ENCODE results near the gene GRK4.

The GRK4 gene

GRCh38 chr4:2939383-2940243 lies 23.8 kb upstream of the GRK4 start:
- Histone ChIP-seq H3K9me2 (replicated peaks; ENCODE audit: insufficient read depth, low read length) (no peaks in the 10 kb centered on the region), H2AFZ (ENCODE audit: low read depth, low read length, severe bottlenecking) (no peak overlapping the region), H3K9me3 (ENCODE audit: insufficient read depth, low read length) (no peaks in the 10 kb centered on the region), H3F3A (ENCODE audit: insufficient read depth) (peaks cover 13% of the 10 kb centered on the region), H3K9ac (ENCODE audit: low read length) (no peak overlapping the region), H3K27me3 (ENCODE audit: low read length) (no peaks in the 10 kb centered on the region), H4K20me1 (ENCODE audit: low read depth, low read length) (no peaks in the 10 kb centered on the region), H3K4me3 (ENCODE audit: insufficient read depth, low read length, poor library complexity, severe bottlenecking) (no peak overlapping the region), H3K27ac (ENCODE audit: low read depth, low read length) (no peak overlapping the region), H3K4me2 (ENCODE audit: low read depth, low read length, poor library complexity, severe bottlenecking) (no peak overlapping the region), H3K79me2 (ENCODE audit: insufficient read depth, low read length) (peaks cover 6% of the 10 kb centered on the region; the same call in 1 of the 2 replicates), H3K36me3 (ENCODE audit: low read length) (peaks cover 2% of the 10 kb centered on the region)
- TF ChIP-seq CTCF (IDR thresholded peaks at IDR 0.05; ENCODE audit: insufficient read depth, low read length, poor library complexity, severe bottlenecking) (no peak), EZH2phosphoT487 (conservative IDR thresholded peaks at IDR 0.05; ENCODE audit: low read length) (no peak)

GRCh38 chr4:2940267-2941137 lies 22.9 kb upstream of the GRK4 start:
- Histone ChIP-seq H3K4me3 (ENCODE audit: insufficient read depth, low read length, poor library complexity, severe bottlenecking) (no peak overlapping the region), H3K27me3 (ENCODE audit: low read length) (no peaks in the 10 kb centered on the region), H3K27ac (ENCODE audit: low read depth, low read length) (no peak overlapping the region), H2AFZ (ENCODE audit: low read depth, low read length, severe bottlenecking) (no peak overlapping the region), H3K79me2 (ENCODE audit: insufficient read depth, low read length) (peaks cover under 1% of the 10 kb centered on the region; the same call in 1 of the 2 replicates), H3F3A (ENCODE audit: insufficient read depth) (peaks cover 13% of the 10 kb centered on the region), H4K20me1 (ENCODE audit: low read depth, low read length) (no peaks in the 10 kb centered on the region), H3K9me2 (replicated peaks; ENCODE audit: insufficient read depth, low read length) (no peaks in the 10 kb centered on the region), H3K9me3 (ENCODE audit: insufficient read depth, low read length) (no peaks in the 10 kb centered on the region), H3K9ac (ENCODE audit: low read length) (no peak overlapping the region), H3K36me3 (ENCODE audit: low read length) (peaks cover 8% of the 10 kb centered on the region), H3K4me2 (ENCODE audit: low read depth, low read length, poor library complexity, severe bottlenecking) (no peak overlapping the region)
- TF ChIP-seq CTCF (IDR thresholded peaks at IDR 0.05; ENCODE audit: insufficient read depth, low read length, poor library complexity, severe bottlenecking) = no peak

- TF ChIP-seq CTCF (IDR thresholded peaks at IDR 0.05; ENCODE audit: insufficient read depth, low read length, poor library complexity, severe bottlenecking) (no peak), EZH2phosphoT487 (conservative IDR thresholded peaks at IDR 0.05; ENCODE audit: low read length) (no peak)
- peaks cover 9% of the 10 kb centered on the region for H3F3A ChIP-seq (ENCODE audit: insufficient read depth)
- H3K27ac ChIP-seq (ENCODE audit: low read depth, low read length) = no peak overlapping the region
- H3K36me3 ChIP-seq (ENCODE audit: low read length) = peaks cover 9% of the 10 kb centered on the region
- no peaks in the 10 kb centered on the region for H3K9me3 ChIP-seq (ENCODE audit: insufficient read depth, low read length)
- H3K4me3 ChIP-seq (ENCODE audit: insufficient read depth, low read length, poor library complexity, severe bottlenecking) = no peak overlapping the region
- H3K9ac ChIP-seq (ENCODE audit: low read length) = no peak overlapping the region
- no peaks in the 10 kb centered on the region for H4K20me1 ChIP-seq (ENCODE audit: low read depth, low read length)
- no peaks in the 10 kb centered on the region for H3K9me2 ChIP-seq (replicated peaks; ENCODE audit: insufficient read depth, low read length)
- H3K4me2 ChIP-seq (ENCODE audit: low read depth, low read length, poor library complexity, severe bottlenecking) = no peak overlapping the region
- no peaks in the 10 kb centered on the region for H3K79me2 ChIP-seq (ENCODE audit: insufficient read depth, low read length)
- no peaks in the 10 kb centered on the region for H3K27me3 ChIP-seq (ENCODE audit: low read length)
- H2AFZ ChIP-seq (ENCODE audit: low read depth, low read length, severe bottlenecking) = no peak overlapping the region
Measured at GRCh38 chr4:2941138-2942036, 22.0 kb upstream of the GRK4 start.
